ENCODE results near the gene PKP1.

- TF ChIP-seq CTCF (IDR thresholded peaks at IDR 0.05) (no peak), POLR2A (IDR thresholded peaks at IDR 0.05) (no peak)
These were observed 65.8 kb downstream of the PKP1 start for GRCh38 chr1:201349092-201349491.
